Measurements from ENCODE around the gene RIPPLY3. TPM values are rescaled to one million over a fixed set of nuclear protein-coding genes. Genes with fewer than 3 reads are reported as not detected.

Gene RIPPLY3
- total and polyA plus RNA-seq, 2 donors (not counting 1 experiment from before 2014, with no cell fraction given), result not detected

DNA sequence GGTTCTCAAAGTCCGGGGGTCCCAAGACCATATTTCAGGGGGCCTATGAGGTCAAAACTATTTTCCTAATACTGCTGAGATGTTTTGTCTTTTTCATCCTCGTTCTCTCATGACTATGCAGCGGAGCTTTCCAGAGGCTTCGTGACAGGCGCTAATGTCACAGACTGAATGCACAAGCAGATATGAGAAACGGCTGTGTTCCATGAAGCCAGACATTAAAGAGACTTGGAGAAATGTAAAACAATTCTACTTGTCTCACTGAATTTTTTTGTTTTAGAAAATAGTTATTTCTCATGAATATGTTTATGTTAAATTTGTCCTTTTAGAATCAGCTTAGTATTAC is 56.1 kb downstream of the RIPPLY3 start:
- Histone ChIP-seq H2AFZ (ENCODE audit: insufficient read depth, low read depth, low read length, poor library complexity, severe bottlenecking) (no peak overlapping the region), H3K9me3 (ENCODE audit: control extremely low read depth in 1 of 3, control insufficient read depth in 2 of 3, insufficient read depth in 1 of 3, low read length in 2 of 3) (no peaks in the 10 kb centered on the region), H3K36me3 (replicated peaks in 1 of 2; ENCODE audit: control extremely low read depth in 1 of 2, control insufficient read depth in 1 of 2, extremely low read depth in 1 of 2, insufficient read depth in 2 of 2, low read length in 1 of 2) (peaks cover 2 to 8% of the 10 kb centered on the region in 2 experiments), H3K9ac (ENCODE audit: low read length) (no peak overlapping the region), H3K4me2 (replicated peaks; ENCODE audit: low read depth, low read length, poor library complexity, severe bottlenecking) (no peak overlapping the region), H3K79me2 (ENCODE audit: control insufficient read depth, insufficient read depth, low read length) (no peaks in the 10 kb centered on the region), H4K20me1 (ENCODE audit: control insufficient read depth, insufficient read depth, low read length, poor library complexity, severe bottlenecking) (no peaks in the 10 kb centered on the region), H3K4me1 (ENCODE audit: control insufficient read depth in 2 of 2, insufficient read depth in 2 of 2, low read length in 2 of 2) (no peaks in the 10 kb centered on the region), H3K27me3 (replicated peaks in 1 of 4; ENCODE audit: control extremely low read depth in 1 of 4, control insufficient read depth in 3 of 4, insufficient read depth in 4 of 4, low read length in 3 of 4) (no peaks in the 10 kb centered on the region), H3K4me3 (ENCODE audit: control extremely low read depth in 1 of 5, extremely low read depth in 1 of 5, insufficient read depth in 1 of 5, low read depth in 2 of 5, low read length in 4 of 5) (no peak overlapping the region), H3K27ac (ENCODE audit: low read length in 2 of 2) (no peak overlapping the region)
- TF ChIP-seq, protein P1, sequence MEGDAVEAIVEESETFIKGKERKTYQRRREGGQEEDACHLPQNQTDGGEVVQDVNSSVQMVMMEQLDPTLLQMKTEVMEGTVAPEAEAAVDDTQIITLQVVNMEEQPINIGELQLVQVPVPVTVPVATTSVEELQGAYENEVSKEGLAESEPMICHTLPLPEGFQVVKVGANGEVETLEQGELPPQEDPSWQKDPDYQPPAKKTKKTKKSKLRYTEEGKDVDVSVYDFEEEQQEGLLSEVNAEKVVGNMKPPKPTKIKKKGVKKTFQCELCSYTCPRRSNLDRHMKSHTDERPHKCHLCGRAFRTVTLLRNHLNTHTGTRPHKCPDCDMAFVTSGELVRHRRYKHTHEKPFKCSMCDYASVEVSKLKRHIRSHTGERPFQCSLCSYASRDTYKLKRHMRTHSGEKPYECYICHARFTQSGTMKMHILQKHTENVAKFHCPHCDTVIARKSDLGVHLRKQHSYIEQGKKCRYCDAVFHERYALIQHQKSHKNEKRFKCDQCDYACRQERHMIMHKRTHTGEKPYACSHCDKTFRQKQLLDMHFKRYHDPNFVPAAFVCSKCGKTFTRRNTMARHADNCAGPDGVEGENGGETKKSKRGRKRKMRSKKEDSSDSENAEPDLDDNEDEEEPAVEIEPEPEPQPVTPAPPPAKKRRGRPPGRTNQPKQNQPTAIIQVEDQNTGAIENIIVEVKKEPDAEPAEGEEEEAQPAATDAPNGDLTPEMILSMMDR (IDR thresholded peaks at IDR 0.05), result no peak
- TF ChIP-seq EZH2 (IDR thresholded peaks at IDR 0.05; ENCODE audit: borderline replicate concordance, insufficient read depth, low read depth, low read length, poor library complexity, severe bottlenecking), result no peak
- ChIA-PET POLR2A (no interaction called here), CTCF (no interaction called here)
- Mint-ChIP-seq H3K9me3 (ENCODE audit: insufficient read depth) (no peaks in the 10 kb centered on the region), H3K27me3 (no peaks in the 10 kb centered on the region), H3K4me1 (peaks cover 10% of the 10 kb centered on the region), H3K27ac (no peak overlapping the region), H3K4me3 (no peak overlapping the region)
- 100% methylated on average over 1 of the region's 6 CpGs for WGBS (ENCODE audit: insufficient coverage)
- intact Hi-C loops (cut with micrococcal nuclease), result no loop called here
- DNase-seq (no peak), ATAC-seq (ENCODE audit: low read depth) (no peak)

DNA sequence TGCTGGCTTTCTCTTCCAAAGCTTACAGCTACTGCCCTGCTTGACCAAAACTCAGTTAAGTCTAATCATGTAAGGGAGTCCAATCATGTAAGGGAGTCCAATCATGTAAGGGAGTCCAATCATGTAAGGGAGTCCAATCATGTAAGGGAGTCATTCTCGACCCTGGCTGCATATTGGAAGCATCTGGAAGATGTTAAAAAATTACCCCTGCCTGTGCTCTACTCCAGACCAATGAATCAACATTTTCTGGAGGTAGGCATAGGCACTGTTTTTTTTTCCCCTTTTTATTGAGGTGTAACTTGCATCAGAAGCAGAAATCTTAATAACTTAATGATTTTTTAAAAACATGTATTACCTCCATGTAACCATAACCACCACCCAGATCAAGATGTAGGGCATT is 56.9 kb downstream of the RIPPLY3 start:
- Histone ChIP-seq H3K4me2 (replicated peaks; ENCODE audit: low read depth, low read length, poor library complexity, severe bottlenecking) (no peak overlapping the region), H3K27me3 (replicated peaks in 1 of 4; ENCODE audit: control extremely low read depth in 1 of 4, control insufficient read depth in 3 of 4, insufficient read depth in 4 of 4, low read length in 3 of 4) (no peaks in the 10 kb centered on the region), H4K20me1 (ENCODE audit: control insufficient read depth, insufficient read depth, low read length, poor library complexity, severe bottlenecking) (no peaks in the 10 kb centered on the region), H3K36me3 (replicated peaks in 1 of 2; ENCODE audit: control extremely low read depth in 1 of 2, control insufficient read depth in 1 of 2, extremely low read depth in 1 of 2, insufficient read depth in 2 of 2, low read length in 1 of 2) (peaks cover 2 to 14% of the 10 kb centered on the region in 2 experiments), H3K9me3 (ENCODE audit: control extremely low read depth in 1 of 3, control insufficient read depth in 2 of 3, insufficient read depth in 1 of 3, low read length in 2 of 3) (no peaks in the 10 kb centered on the region), H3K79me2 (ENCODE audit: control insufficient read depth, insufficient read depth, low read length) (no peaks in the 10 kb centered on the region), H3K9ac (ENCODE audit: low read length) (no peak overlapping the region), H3K4me1 (ENCODE audit: control insufficient read depth in 2 of 2, insufficient read depth in 2 of 2, low read length in 2 of 2) (no peaks in the 10 kb centered on the region), H3K27ac (ENCODE audit: low read length in 2 of 2) (no peak overlapping the region), H2AFZ (ENCODE audit: insufficient read depth, low read depth, low read length, poor library complexity, severe bottlenecking) (no peak overlapping the region), H3K4me3 (ENCODE audit: control extremely low read depth in 1 of 5, extremely low read depth in 1 of 5, insufficient read depth in 1 of 5, low read depth in 2 of 5, low read length in 4 of 5) (no peak overlapping the region)
- Mint-ChIP-seq H3K4me1 (peaks cover 10% of the 10 kb centered on the region), H3K27me3 (no peaks in the 10 kb centered on the region), H3K27ac (no peak overlapping the region), H3K4me3 (no peak overlapping the region), H3K9me3 (ENCODE audit: insufficient read depth) (no peaks in the 10 kb centered on the region)
- ChIA-PET CTCF (no interaction called here), POLR2A (no interaction called here)
- ATAC-seq (ENCODE audit: low read depth), result no peak
- WGBS (ENCODE audit: insufficient coverage), result no CpG with 5 or more reads among the region's 1 CpG
- TF ChIP-seq, protein P1 (IDR thresholded peaks at IDR 0.05), result no peak
- no peak for TF ChIP-seq EZH2 (IDR thresholded peaks at IDR 0.05; ENCODE audit: borderline replicate concordance, insufficient read depth, low read depth, low read length, poor library complexity, severe bottlenecking)
- intact Hi-C loops (cut with micrococcal nuclease), result no loop called here
- no peak for DNase-seq
